Middle frontal gyrus (tissue), 1 donor: ENCODE measurements around the gene DMKN.
"Not testable (repeated sequence)": the region's sequence is repeated elsewhere in the genome, so short reads cannot be mapped to it uniquely, and the experiment has no call there.

Experiments
- DNase-seq: peaks from one replicate; pipeline ENCODE4 v3.0.0-alpha.2; 2015; ENCODE audit warnings: low spot score; ENCODE audit errors: extremely low spot score

The DMKN gene

DNA sequence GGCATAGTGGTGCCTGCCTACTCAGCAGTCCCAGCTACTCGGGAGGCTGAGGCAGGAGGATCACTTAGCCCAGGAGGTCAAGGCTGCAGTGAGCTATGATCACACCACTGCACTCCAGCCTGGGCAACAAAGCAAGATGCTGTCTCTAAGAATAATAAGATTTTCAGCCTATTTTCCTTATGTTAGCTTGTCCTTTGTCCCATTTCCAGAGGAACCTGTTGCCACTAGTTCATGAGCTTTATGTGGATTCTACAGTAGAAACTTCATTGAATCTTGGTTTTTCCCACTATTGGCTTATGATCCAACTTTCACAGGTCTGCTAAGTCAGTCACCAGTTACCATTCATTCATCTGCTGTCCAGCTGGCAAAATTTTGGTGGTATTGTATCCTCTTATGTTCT, 47.2 kb downstream of the DMKN start:
- DNase-seq: no peak

GRCh38 chr19:35462956-35463355, 50.5 kb downstream of the DMKN start:
- not testable (repeated sequence) for DNase-seq

GRCh38 chr19:35462476-35462953, 50.9 kb downstream of the DMKN start:
- DNase-seq: no peak

GRCh38 chr19:35461788-35462187, 51.7 kb downstream of the DMKN start:
- not testable (repeated sequence) for DNase-seq

DNA sequence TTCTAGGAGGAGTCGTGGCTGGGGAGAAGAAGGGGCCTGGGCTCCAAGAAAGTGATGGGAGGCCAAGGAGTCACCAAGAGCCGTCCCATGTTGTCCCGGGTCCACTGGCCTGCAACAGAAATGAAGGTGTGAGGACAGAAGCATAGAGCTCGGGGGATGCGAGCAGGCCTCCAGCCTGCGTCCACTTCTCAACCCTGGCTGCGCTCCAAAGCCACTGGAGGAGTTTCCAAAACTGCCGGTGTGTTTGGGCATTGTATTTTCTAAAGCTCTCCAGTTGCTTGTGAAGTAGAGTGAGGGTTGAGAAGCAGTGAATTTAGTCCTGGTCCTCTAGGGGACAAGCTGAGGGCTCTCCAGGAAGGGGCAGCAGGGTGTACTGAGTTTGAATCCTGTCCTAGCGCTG, 52.4 kb downstream of the DMKN start:
- no peak for DNase-seq

GRCh38 chr19:35460608-35461007, 52.8 kb downstream of the DMKN start:
- DNase-seq: no peak

DNA sequence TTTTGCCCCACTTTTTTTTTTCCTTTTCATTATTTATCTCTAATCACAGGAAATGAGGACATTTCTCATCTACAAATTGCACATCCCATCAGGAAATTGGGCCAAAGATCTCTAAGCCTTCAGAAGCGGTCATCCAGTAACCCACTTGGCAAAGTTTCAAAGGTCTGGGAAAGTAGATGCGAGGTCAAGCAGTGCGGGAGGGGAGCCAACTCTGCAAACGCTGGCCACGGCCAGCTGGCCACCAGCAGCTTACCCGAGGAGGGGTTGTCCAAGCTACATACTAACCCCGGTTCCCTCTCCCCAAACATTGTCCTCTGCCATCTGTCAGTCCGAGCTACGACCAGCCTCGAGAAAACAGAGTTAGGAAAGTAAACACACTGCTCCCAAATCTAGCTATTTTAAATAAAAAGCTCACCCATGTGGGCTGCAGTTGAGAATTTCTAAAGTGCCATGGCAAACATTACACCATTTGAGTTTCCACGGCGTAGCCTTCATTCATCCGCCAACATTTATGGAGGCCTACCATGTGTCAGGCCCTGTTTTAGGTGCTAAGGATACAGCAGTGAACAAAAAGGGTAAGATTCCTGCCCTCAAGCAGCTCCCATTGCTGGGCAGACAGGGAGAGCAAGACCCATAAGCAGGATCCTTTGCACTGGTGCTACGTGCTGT, 53.9 kb downstream of the DMKN start:
- DNase-seq: no peak

DNA sequence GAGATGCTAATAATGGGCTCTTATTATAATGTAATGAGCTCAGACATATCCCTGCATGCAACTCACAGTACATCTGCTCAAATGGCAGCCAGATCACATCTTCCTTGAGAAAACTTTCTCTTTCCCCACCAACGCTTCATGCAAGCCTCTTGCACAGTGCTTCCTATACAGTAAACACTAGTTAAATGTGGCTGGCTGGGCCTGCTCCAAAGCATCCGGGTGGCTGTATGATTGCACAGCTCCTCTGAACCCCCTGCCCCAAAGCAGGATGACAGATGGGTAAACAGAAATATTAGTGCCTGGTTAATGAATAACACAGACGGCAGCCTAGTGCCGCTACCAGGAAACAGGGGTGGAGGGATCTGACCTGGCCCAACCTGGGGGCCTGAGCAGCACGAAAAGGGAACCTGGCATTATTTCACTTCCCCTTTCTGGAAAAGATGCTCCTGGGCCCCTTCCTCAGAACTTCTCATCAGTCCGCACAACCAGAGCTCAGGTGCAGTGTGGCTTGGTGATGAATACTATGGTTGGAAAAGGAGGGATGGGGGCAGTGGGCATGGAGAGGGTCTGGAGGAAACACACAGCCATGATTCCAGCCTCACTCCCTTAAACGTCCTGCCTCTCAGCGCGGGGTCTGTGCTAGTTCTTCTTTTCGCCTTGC, 54.6 kb downstream of the DMKN start:
- no peak for DNase-seq

- DNase-seq: no peak
These were observed 55.3 kb downstream of the DMKN start for GRCh38 chr19:35458192-35458591.

DNA sequence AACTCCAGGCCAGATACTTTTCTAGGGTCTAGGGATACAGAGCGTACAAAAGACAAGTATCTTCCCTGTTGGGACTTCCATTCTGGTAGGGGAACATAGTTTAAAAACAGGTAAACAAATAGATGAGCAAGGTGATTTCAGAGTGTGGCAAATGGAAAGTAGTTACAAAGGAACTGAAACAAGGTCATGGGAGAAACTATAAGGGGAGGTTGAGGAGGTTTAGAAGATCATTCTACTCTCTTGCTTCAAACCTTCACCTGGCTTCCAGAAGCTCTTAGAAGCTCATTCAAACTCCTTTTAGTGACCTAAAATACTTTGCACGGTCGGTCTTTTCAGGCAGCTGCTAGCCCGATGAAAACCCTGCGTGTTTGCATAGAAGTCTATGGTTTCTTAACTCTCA, 56.3 kb downstream of the DMKN start:
- no peak for DNase-seq

GRCh38 chr19:35455616-35456201, 57.7 kb downstream of the DMKN start:
- DNase-seq: no peak

- no peak for DNase-seq
These were observed 58.8 kb downstream of the DMKN start for GRCh38 chr19:35454663-35455062.

GRCh38 chr19:35451338-35452096, 61.9 kb downstream of the DMKN start:
- no peak for DNase-seq

DNA sequence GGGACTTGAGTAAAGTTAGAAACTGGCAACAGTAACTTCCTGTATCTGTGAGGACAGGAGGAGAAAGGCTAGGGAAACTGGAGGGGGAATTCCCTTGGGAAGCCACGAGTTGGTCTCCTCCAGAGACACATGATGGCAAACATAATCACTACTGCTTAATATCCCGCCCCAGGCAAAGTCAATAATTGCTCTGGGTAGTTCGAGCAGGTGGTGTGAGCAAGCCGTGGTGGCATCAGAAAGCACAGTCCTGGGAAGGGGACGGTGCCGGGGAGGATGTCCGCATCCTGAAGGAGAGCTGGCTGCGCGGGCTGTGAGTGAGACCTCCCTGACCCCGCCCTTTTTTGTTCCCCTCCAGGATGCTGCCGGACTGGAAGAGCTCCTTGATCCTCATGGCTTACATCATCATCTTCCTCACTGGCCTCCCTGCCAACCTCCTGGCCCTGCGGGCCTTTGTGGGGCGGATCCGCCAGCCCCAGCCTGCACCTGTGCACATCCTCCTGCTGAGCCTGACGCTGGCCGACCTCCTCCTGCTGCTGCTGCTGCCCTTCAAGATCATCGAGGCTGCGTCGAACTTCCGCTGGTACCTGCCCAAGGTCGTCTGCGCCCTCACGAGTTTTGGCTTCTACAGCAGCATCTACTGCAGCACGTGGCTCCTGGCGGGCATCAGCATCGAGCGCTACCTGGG, 63.9 kb downstream of the DMKN start:
- no peak for DNase-seq

- no peak for DNase-seq
These were observed 65.6 kb downstream of the DMKN start, which contains the start of gene FFAR2 for GRCh38 chr19:35447606-35448469. Gene FFAR2 (plus strand): TSS chr19:35448257. CDS start chr19:35449715, 1,458 bp downstream.
